K562 treated with DMSO at 1 percent for 48 hours (cell line): ENCODE results near the gene COX7A1. TPM values are rescaled to one million over a fixed set of nuclear protein-coding genes. Genes with fewer than 3 reads are reported as not detected.

ENCODE experiments used
- total RNA-seq: library from RNA; unstranded; fragments of 300-600 nt; gene quantifications from 2 replicates; pipeline ENCODE4 v1.2.3, GENCODE V29; 2022; ENCODE audit warnings: low replicate concordance; ENCODE audit errors: extremely low read depth

COX7A1 gene
- not detected in 2 replicates for total RNA-seq

GRCh38 chr19:36152352-36153091 lies at the start of gene COX7A1:
TSS of gene COX7A1 (minus strand) at chr19:36152447. CDS start at chr19:36152407, 40 bp downstream.

GRCh38 chr19:36139473-36140303 lies 12.6 kb downstream of the COX7A1 start, which contains the start of gene CAPNS1:
TSS of gene CAPNS1 (plus strand) at chr19:36140066. CDS start at chr19:36141012, 946 bp downstream.

GRCh38 chr19:36115453-36116343 lies 36.5 kb downstream of the COX7A1 start, which contains the start of gene TBCB:
TSS of gene TBCB (plus strand) at chr19:36115468. CDS start at chr19:36115561, 93 bp downstream.

GRCh38 chr19:36114721-36115452 lies 37.4 kb downstream of the COX7A1 start, which contains the start of gene POLR2I:
TSS of gene POLR2I (minus strand) at chr19:36114875. CDS start at chr19:36114856, 19 bp downstream.

GRCh38 chr19:36110487-36111199 lies 41.6 kb downstream of the COX7A1 start, which contains the start of gene OVOL3:
TSS of gene OVOL3 (plus strand) at chr19:36111143. CDS start at chr19:36111203, 60 bp downstream.

Other genes starting within 250 kb of the COX7A1 start
- not detected in 2 replicates for gene HCST, start 249.9 kb downstream of the COX7A1 start, total RNA-seq
- gene TYROBP, start 244.2 kb downstream of the COX7A1 start, total RNA-seq: not detected in 2 replicates
- gene LRFN3, start 216.1 kb downstream of the COX7A1 start, total RNA-seq: not detected in 2 replicates
- not detected in 2 replicates for gene SDHAF1, start 157.3 kb downstream of the COX7A1 start, total RNA-seq
- gene SYNE4, start 143.6 kb downstream of the COX7A1 start, total RNA-seq: not detected in 2 replicates
- not detected in 2 replicates for gene ALKBH6, start 138.2 kb downstream of the COX7A1 start, total RNA-seq
- gene CLIP3, start 119.6 kb downstream of the COX7A1 start, total RNA-seq: not detected in 2 replicates
- gene THAP8, start 98.2 kb downstream of the COX7A1 start, total RNA-seq: not detected in 2 replicates
- gene WDR62, start 97.5 kb downstream of the COX7A1 start, total RNA-seq: not detected in 2 replicates
- gene OVOL3, start 41.3 kb downstream of the COX7A1 start, total RNA-seq: not detected in 2 replicates
- not detected in 2 replicates for gene POLR2I, start 37.6 kb downstream of the COX7A1 start, total RNA-seq
- not detected in 2 replicates for gene TBCB, start 37.0 kb downstream of the COX7A1 start, total RNA-seq
- not detected in 2 replicates for gene CAPNS1, start 12.4 kb downstream of the COX7A1 start, total RNA-seq
- gene ZNF565, start 62.2 kb upstream of the COX7A1 start, total RNA-seq: not detected in 2 replicates
- gene ZNF146, start 62.7 kb upstream of the COX7A1 start, total RNA-seq: not detected in 2 replicates
- gene ZFP14, start 226.8 kb upstream of the COX7A1 start, total RNA-seq: not detected in 2 replicates